PC-3 (cell line): ENCODE measurements around the gene TOM1L2. TPM values are rescaled to one million over a fixed set of nuclear protein-coding genes. Genes with fewer than 3 reads are reported as not detected.

Source experiments
- ATAC-seq: fragments of 200-7000 bp; cut with Tn5 transposase; 2 replicates; pipeline ENCODE4 v1.9.1; 2020; ENCODE audit warnings: mild to moderate bottlenecking, moderate library complexity
- BruUV-seq: library from RNA; stranded (reverse); fragments of 400-500 nt; replicated peaks from 2 replicates; lab custom pipeline; 2021; lab: Mats Ljungman, UMichigan
- CTCF ChIA-PET: fragments of 300-600 bp; sonication (Branson Sonifier 250); formaldehyde crosslinking; loops from one replicate; lab custom pipeline; 2022; ENCODE audit warnings: antibody characterized with exemption; lab: Charles Lee
- POLR2A ChIA-PET: fragments of 300-600 bp; sonication (Branson Sonifier 250); formaldehyde crosslinking; loops from one replicate; lab custom pipeline; 2022; ENCODE audit warnings: antibody characterized with exemption; ENCODE audit not compliant: unreplicated experiment; lab: Charles Lee
- DNase-seq: peaks from one replicate; pipeline ENCODE4 v3.0.0-alpha.2; 2015
- H2AFZ ChIP-seq: fragments of 300-600 bp; sonication (generic); 2 replicates; pipeline ENCODE4 v1.6.0; 2016; ENCODE audit warnings: antibody characterized with exemption, low read length
- H3F3A ChIP-seq: fragments of 300-600 bp; sonication (generic); one replicate; pipeline ENCODE4 v1.6.0; 2017; ENCODE audit warnings: antibody characterized with exemption, low read length, control low read depth, mild to moderate bottlenecking; ENCODE audit not compliant: unreplicated experiment
- H3K27ac ChIP-seq: fragments of 300-600 bp; sonication (generic); 2 replicates; pipeline ENCODE4 v1.5.1; 2016; ENCODE audit warnings: mild to moderate bottlenecking, low read length
- H3K27me3 ChIP-seq: fragments of 300-600 bp; sonication (generic); 2 replicates; pipeline ENCODE4 v1.6.1; 2016; ENCODE audit warnings: low read length, mixed read lengths
- H3K36me3 ChIP-seq: fragments of 300-600 bp; sonication (generic); 2 replicates; pipeline ENCODE4 v1.6.1; 2016; ENCODE audit warnings: low read depth, mixed run types, low read length, mixed read lengths
- H3K4me1 ChIP-seq: fragments of 300-600 bp; sonication (generic); 2 replicates; pipeline ENCODE4 v1.5.1; 2016; ENCODE audit warnings: low read length; ENCODE audit not compliant: insufficient read depth
- H3K4me2 ChIP-seq: fragments of 300-600 bp; sonication (generic); 2 replicates; pipeline ENCODE4 v1.6.0; 2016; ENCODE audit warnings: low read length
- H3K4me3 ChIP-seq: fragments of 300-600 bp; sonication (generic); 2 replicates; pipeline ENCODE4 v1.5.1; 2016; ENCODE audit warnings: mild to moderate bottlenecking, low read length, mixed read lengths
- H3K79me2 ChIP-seq: fragments of 300-600 bp; sonication (generic); 2 replicates; pipeline ENCODE4 v1.6.1; 2017; ENCODE audit warnings: low read length, mixed read lengths
- H3K9ac ChIP-seq: fragments of 300-600 bp; sonication (generic); 2 replicates; pipeline ENCODE4 v1.6.0; 2016; ENCODE audit warnings: mild to moderate bottlenecking, low read length
- H3K9me2 ChIP-seq: fragments of 300-600 bp; sonication (generic); replicated peaks from 2 replicates; pipeline ENCODE4 v1.6.1; 2016; ENCODE audit warnings: mixed run types, low read length, mixed read lengths
- H3K9me3 ChIP-seq: fragments of 300-600 bp; sonication (generic); 2 replicates; pipeline ENCODE4 v1.6.1; 2016; ENCODE audit warnings: low read length, mixed read lengths
- H4K20me1 ChIP-seq: fragments of 300-600 bp; sonication (generic); 2 replicates; pipeline ENCODE4 v1.6.1; 2016; ENCODE audit warnings: low read length, mixed read lengths
- EZH2 ChIP-seq: fragments of 300-600 bp; sonication (generic); IDR thresholded peaks from one replicate; pipeline ENCODE4 v1.6.1; 2017; ENCODE audit warnings: antibody characterized with exemption, mild to moderate bottlenecking, low read length; ENCODE audit not compliant: unreplicated experiment
- EZH2phosphoT487 ChIP-seq: fragments of 300-600 bp; sonication (generic); IDR thresholded peaks from 2 replicates; pipeline ENCODE4 v1.6.1; 2018; ENCODE audit warnings: mild to moderate bottlenecking, antibody characterized with exemption, low read length, borderline replicate concordance
- intact Hi-C: fragments of 100-400 bp; cut with micrococcal nuclease; formaldehyde crosslinking; loops from 2 replicates; pipeline ENCODE4 v1.9.0; 2023
- total RNA-seq: library from RNA; depleted of rRNA; stranded (reverse); fragments of >200 nt; gene quantifications from 2 replicates; pipeline ENCODE4 v1.2.3, GENCODE V29; 2014
- TF ChIP-seq, protein P1 (sequence below): fragments of 300-600 bp; sonication (generic); conservative IDR thresholded peaks from 2 replicates; pipeline ENCODE4 v1.5.1; 2017; ENCODE audit warnings: antibody characterized with exemption, low read depth, mild to moderate bottlenecking, low read length

Gene TOM1L2
- total RNA-seq, 1 experiment from 2014 or later, result 53.3 TPM

DNA sequence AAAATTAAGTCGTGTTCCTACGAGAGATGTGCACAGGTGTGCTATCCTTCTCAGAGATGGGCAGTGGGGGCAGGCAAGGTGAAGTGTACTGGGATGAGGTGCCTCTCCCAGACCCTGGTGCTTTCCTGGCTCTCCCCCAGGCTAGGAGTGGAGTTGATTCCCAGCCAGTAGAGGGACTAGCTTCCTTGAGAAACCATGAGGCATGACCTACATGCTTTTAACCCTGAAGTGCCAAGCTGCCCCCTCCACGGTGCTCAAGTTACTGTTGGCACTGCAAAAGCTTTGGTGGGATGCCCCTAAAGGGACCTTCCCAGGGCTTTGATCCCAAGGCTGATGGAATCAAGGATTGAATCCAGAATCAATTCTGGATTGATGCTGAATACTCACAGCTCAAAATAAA lies 88.4 kb downstream of the TOM1L2 start:
- Histone ChIP-seq H3K36me3 (peaks cover 13% of the 10 kb centered on the region; the same call in 1 of the 2 replicates), H3K9me2 (no peaks in the 10 kb centered on the region), H3K9me3 (no peaks in the 10 kb centered on the region), H3K4me3 (no peak overlapping the region), H3K4me2 (no peak overlapping the region), H2AFZ (no peak overlapping the region), H3F3A (no peaks in the 10 kb centered on the region), H3K9ac (no peak overlapping the region), H3K79me2 (no peaks in the 10 kb centered on the region), H3K4me1 (no peaks in the 10 kb centered on the region), H3K27me3 (no peaks in the 10 kb centered on the region), H4K20me1 (no peaks in the 10 kb centered on the region), H3K27ac (no peak overlapping the region)
- DNase-seq (no peak), ATAC-seq (no peak)
- ChIA-PET POLR2A (no interaction called here), CTCF (no interaction called here)
- no TSS peak for BruUV-seq
- TF ChIP-seq, protein P1, sequence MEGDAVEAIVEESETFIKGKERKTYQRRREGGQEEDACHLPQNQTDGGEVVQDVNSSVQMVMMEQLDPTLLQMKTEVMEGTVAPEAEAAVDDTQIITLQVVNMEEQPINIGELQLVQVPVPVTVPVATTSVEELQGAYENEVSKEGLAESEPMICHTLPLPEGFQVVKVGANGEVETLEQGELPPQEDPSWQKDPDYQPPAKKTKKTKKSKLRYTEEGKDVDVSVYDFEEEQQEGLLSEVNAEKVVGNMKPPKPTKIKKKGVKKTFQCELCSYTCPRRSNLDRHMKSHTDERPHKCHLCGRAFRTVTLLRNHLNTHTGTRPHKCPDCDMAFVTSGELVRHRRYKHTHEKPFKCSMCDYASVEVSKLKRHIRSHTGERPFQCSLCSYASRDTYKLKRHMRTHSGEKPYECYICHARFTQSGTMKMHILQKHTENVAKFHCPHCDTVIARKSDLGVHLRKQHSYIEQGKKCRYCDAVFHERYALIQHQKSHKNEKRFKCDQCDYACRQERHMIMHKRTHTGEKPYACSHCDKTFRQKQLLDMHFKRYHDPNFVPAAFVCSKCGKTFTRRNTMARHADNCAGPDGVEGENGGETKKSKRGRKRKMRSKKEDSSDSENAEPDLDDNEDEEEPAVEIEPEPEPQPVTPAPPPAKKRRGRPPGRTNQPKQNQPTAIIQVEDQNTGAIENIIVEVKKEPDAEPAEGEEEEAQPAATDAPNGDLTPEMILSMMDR, result no peak
- no peak for TF ChIP-seq EZH2
- TF ChIP-seq EZH2phosphoT487, result no peak
- intact Hi-C loops, result no loop called here

DNA sequence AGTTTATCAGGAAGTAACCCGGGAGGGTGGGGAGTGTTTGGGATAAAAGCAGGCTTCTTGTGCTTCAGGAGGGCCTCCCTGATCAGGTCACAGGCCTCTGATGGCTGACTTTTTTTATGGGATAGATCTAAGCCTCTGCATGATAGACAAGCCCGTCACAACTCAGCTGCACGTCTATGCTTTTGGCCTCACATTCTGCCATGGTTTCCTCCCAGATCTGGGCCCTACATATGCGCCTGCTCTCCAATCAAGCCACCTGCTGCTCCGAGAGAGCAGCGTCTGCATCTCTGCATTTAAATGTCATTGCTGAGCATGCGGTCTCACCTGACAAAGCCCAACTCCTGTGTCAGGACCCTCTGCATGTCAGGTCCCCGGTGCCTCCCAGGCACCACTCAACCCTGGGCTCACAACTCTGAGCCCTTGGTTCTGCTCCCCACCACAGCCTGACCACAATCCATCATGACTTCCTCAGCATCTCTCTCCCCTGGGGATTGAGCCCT lies 90.1 kb downstream of the TOM1L2 start:
- TF ChIP-seq, protein P1, result no peak
- no peak for TF ChIP-seq EZH2phosphoT487
- no peak for TF ChIP-seq EZH2
- Histone ChIP-seq H3F3A (no peaks in the 10 kb centered on the region), H3K9ac (no peak overlapping the region), H3K27ac (no peak overlapping the region), H3K4me3 (no peak overlapping the region), H3K9me3 (no peaks in the 10 kb centered on the region), H3K4me2 (no peak overlapping the region), H3K4me1 (no peaks in the 10 kb centered on the region), H3K9me2 (no peaks in the 10 kb centered on the region), H3K79me2 (no peaks in the 10 kb centered on the region), H3K36me3 (peaks cover 29% of the 10 kb centered on the region), H4K20me1 (no peaks in the 10 kb centered on the region), H2AFZ (no peak overlapping the region), H3K27me3 (no peaks in the 10 kb centered on the region)
- no TSS peak for BruUV-seq
- ChIA-PET CTCF (no interaction called here), POLR2A (no interaction called here)
- DNase-seq, result no peak
- no peak for ATAC-seq
- intact Hi-C loops, result no loop called here

DNA sequence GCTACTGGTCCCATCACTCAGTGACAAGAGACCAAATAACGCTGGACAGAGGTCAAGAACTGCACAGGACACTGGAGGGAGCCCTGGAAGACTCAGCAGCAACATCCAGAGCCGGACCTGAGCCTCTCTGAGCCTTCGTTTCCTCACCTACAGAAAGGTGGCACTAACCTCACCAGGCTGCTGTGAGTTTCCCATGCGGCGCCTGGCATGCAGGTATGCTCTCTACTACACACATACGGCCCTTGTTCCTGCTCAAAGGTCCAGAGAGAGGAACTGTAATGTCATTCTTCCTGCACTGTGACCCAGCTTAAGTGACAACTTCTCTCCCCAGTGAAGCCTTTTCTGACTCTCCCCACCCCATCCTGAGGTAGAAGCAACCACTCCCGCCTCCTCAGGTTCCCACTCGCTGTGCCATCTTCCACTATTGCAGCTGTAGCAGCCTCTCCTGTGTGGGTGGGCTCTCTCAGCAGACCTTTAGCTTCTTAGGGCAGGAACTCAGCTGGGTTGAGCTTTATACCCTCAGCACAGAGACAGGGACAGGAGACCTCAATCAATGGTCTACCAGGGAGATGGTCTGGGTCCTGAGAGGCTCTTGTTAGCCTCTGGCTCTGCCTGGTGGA lies 91.5 kb downstream of the TOM1L2 start:
- TF ChIP-seq, protein P1, result no peak
- TF ChIP-seq EZH2phosphoT487 (no peak), EZH2 (no peak)
- no peak overlapping the region for H3K27ac ChIP-seq
- CTCF ChIA-PET, result no interaction called here
- H3K27me3 ChIP-seq, result no peaks in the 10 kb centered on the region
- H3K9me3 ChIP-seq, result no peaks in the 10 kb centered on the region
- intact Hi-C loops, result no loop called here
- no peaks in the 10 kb centered on the region for H4K20me1 ChIP-seq
- no peak overlapping the region for H3K4me3 ChIP-seq
- no TSS peak for BruUV-seq
- H3K79me2 ChIP-seq, result no peaks in the 10 kb centered on the region
- H2AFZ ChIP-seq, result no peak overlapping the region
- no peaks in the 10 kb centered on the region for H3F3A ChIP-seq
- peaks cover 41% of the 10 kb centered on the region for H3K36me3 ChIP-seq
- no peak overlapping the region for H3K9ac ChIP-seq
- POLR2A ChIA-PET, result no interaction called here
- H3K4me2 ChIP-seq, result no peak overlapping the region
- DNase-seq, result no peak
- H3K9me2 ChIP-seq, result no peaks in the 10 kb centered on the region
- no peaks in the 10 kb centered on the region for H3K4me1 ChIP-seq
- no peak for ATAC-seq
